ENCODE measurements around the gene CALHM1.
"Not testable (repeated sequence)": the region's sequence is repeated elsewhere in the genome, so short reads cannot be mapped to it uniquely, and the experiment has no call there.

Gene CALHM1

DNA sequence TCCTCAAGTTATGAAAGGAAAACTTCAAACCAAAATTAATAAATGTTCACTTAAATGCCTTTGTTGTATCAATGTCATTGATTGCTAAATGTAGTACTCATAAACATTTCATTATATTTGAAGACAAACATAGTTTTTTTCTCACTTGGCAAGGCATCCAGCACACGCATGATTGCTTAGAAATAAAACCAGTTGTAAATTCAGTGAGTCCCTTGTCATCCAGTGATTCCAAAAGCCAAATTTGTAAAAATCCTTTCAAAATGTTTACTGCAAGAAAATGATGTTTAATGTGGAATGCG lies 28.7 kb upstream of the CALHM1 start:
- no peak overlapping the region for H3K27ac ChIP-seq
- no peak overlapping the region for H3K4me3 ChIP-seq

DNA sequence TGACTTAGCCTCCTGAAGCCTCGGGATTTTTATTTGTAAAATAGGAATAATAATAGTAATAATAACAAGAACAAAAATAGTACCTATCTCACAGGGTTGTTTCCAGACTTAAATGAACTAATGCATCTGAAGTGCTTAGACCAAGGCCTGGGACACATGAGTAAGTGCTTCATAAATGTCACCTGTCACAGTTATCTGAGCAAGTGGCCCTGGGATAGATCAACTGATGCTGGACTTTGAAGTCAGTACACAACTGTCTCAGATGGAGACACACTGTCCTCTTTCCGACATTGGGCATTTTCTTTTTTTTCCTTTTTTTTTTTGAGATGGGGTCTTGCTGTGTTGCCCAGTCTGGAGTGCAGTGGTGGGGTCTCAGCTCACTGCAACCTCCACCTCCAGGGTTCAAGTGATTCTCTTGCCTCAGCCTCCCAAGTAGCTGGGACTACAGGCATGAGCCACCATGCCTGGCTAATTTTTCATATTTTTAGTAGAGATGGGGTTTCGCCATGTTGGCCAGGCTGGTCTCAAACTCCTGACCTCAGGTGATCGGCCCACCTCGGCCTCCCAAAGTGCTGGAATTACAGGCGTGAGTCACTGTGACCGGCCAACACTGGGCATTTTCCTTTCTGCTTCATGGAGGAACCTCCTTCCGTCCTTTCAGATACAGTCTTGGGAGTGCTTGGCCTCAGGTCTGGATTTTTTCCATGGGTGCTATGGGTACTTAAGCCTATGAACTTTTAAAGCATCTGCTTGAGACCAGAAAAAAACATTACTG lies 28.1 kb upstream of the CALHM1 start:
- not testable (repeated sequence) for H3K4me3 ChIP-seq, H3K27ac ChIP-seq

DNA sequence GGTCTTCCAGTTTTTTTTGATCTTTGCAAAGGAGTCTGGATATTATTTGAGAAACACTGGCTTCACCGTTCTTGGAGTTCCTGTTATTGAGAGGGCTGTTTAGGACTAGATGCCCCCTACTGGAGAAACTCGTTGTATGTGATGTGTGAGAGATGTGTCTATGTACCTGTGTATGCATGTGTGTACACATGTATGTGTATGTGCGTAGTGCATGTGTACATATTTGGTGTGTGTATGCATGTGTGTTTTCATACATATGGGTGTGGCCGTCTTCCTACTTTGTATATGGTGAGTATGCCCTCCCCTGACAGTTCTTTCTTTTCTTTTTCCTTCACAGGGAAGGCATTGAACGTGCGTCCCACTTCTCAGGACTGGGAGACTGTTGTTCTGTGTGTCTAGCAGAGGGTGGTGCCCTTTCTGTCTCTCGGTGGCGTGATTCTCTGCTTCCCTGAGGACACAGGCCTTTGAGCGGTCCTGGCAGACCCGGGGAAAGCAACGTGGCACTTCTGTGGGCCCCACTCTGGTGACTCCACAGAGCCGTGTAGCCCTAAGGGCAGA lies 23.4 kb upstream of the CALHM1 start:
- Histone ChIP-seq H3K4me3 (no peak overlapping the region), H3K27ac (no peak overlapping the region)

DNA sequence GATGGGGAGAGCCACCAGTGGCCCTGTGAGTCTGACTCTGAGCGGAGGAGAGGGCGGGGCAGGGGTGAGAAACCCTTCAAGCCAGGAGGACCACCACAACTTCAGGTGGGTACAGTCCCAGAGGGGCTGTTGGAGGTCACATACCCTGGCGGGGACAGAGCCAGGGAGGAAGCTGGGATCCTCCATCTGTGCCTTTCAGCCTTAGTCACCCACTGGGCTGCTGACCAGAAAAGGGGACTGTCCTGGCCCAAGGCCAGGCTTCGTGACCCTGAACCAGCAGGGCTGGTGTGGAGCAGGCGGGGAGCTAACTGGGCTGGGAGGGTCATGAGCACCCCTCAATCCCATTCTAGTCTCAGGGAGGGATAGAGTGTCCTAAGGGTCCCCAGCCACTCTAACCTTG lies 21.8 kb upstream of the CALHM1 start:
- H3K4me3 ChIP-seq: no peak overlapping the region
- no peak overlapping the region for H3K27ac ChIP-seq

DNA sequence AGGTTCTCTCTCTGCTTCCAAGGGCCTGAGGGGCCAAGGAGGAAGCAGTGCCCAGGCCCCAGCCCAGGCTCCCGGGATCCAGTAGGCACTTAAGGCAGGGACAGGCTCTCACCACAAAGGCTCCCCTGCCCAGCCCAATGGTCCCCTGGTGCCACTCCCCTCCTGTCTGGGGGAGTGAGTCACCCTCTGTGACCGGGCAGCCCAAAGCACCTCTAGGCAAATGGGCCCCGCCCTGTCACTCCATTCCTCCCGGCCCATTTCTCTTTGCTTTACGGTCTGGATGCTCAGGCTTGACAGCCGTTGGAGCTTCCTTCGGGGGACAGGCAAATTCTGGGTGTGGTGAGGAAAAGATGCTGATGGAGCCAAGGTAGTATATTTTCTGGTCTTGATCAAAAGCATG lies 20.4 kb upstream of the CALHM1 start, which contains the start of gene CALHM3:
CALHM3 (minus strand) TSS at position 106 of the 400 bp plus-strand sequence. CDS start 208 bp downstream, outside the sequence.
- H3K4me3 ChIP-seq: no peak within 1 kb of the TSS

DNA sequence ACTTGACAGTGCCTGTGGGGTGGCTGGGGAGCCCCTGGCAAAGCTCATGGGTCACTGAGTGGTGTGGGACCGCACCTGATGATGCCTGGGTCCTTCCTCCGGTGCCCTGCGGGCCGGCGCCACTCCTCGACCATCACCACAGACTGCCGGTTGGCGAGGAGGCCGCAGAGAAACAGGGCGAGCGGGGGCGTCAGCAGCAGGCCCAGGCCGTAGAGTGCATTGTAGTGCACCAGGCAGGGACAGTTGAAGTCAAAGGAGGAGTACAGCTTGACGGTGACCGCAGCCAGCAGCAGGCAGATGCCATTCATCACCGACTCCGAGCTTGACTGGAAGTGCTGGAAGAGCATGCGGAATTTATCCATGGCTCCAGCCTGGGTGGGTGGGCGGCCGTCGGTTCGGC lies 20.0 kb upstream of the CALHM1 start:
- Histone ChIP-seq H3K27ac (no peak overlapping the region), H3K4me3 (no peak overlapping the region)

More for the DNA sequence above, 20.4 kb upstream of the CALHM1 start, which contains the start of gene CALHM3:
- no peak within 1 kb of the TSS for H3K27ac ChIP-seq

DNA sequence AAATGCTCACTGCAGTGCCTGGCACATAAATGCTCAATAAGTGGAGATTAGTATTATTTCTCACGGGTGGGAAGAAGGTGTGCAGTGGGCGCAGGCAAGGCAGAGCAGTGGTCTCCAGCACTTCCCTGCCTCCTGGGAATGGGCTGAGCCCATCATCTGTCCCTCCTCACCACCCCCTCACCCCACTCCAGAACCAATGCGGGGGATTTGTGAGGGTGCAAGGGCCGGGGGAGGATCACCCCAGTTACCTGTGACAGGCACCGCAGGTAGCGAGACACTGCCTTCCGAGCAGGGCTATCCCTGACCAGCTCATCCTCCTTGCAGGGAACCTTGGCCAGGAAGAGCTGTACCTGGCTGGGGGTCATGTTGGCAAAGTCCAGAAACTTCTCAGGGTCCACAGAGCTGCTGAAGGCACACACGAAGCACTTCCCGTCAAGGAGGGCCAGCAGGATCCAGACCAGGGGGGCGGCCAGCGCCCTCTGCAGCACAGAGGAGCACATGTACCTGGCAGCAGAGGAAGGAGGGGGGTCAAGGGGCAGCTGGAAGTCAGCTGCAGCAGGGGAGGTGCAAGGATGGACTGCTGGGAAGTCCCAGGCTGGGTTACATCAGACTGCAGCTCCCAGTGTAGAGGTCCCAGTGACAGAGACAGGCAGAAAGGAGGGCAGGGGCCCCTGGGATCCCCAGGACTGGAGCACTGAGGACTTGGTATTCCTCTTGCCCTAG lies 17.5 kb upstream of the CALHM1 start:
- H3K4me3 ChIP-seq: no peak overlapping the region
- no peak overlapping the region for H3K27ac ChIP-seq

DNA sequence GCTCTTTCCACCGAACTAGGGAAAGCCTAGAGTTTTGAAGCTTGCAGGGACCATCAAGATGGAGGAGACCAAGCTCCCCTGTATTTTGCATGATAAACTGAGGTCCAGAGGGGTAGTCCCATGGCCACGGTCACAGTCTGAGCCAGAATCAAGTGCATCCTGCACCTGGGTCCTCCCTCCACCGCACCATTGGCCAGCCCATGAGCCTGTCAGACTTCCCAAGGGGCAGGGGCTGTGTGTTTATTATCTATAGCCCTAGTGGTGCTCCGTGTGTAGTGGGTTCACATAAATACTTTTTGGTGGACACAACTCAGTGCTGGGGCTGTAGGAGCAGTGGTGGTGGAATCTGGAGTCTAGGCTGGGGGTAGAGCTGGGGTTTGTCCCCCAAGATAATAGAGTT lies 16.7 kb upstream of the CALHM1 start:
- no peak overlapping the region for H3K4me3 ChIP-seq
- no peak overlapping the region for H3K27ac ChIP-seq

DNA sequence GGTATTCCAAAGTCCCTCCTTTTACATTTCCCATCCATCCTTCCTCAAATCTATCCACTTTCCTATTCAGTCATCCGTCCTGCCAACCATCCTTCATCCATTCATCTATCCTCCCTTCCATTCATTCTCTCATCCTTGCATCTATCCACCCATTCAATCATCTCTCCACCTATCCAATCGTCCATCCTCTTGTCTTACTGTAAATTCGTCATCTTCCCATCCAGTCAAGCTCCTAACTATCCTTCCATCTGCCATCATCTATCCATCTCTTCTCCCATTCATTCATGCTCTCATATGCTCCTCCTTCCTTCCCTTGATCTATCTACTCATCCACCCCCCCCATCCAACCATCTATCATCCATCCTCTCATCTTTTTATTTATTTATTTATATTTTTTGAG lies 15.4 kb upstream of the CALHM1 start:
- no peak overlapping the region for H3K4me3 ChIP-seq
- H3K27ac ChIP-seq: no peak overlapping the region

DNA sequence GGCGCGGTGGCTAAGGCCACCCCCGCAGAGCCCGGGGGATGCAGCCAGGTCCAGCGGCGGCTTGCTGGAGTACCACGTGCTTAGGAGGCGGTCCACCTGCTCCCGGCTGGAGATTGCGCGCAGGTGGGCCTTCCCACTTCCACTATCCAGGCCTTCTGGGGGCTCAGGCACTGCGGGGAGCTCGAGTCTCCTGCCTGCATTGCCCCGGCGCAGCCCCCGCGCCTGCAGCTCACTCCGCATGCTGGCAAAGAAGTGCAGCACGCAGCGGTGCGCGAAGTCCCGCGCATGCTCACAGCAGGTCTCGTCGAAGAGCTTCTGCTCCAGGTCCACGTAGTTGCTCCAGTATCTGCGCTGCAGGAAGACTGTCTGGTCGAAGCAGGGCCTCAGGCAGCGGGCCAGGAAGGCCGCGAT lies 14.6 kb upstream of the CALHM1 start:
- H3K27ac ChIP-seq: peak overlapping the region in 3 of 21 experiments; percentile 81 to 97 (median 88)
- no peak overlapping the region for H3K4me3 ChIP-seq

DNA sequence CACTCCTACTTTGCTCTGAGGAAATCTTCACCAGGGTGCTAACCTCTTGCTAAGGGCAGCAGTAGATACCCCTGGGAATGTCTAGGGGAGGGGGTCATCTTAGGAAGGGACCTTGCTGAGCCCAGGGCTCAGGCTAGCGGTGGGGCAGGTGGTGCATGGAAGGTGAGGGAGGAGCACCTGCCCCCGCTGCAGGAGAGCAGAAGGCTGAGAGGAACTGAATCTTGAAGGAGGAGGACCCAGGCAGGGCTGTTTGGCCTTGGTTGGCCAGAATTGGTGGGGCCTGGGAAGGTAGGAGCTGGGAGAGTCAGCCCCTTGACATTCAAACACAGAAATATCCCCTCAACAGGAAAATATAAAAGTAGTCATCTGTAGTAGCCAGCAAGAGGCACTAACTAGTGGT lies 13.3 kb upstream of the CALHM1 start:
- peak overlapping the region in 17 of 21 experiments; percentile 37 to 97 (median 64) for H3K27ac ChIP-seq

DNA sequence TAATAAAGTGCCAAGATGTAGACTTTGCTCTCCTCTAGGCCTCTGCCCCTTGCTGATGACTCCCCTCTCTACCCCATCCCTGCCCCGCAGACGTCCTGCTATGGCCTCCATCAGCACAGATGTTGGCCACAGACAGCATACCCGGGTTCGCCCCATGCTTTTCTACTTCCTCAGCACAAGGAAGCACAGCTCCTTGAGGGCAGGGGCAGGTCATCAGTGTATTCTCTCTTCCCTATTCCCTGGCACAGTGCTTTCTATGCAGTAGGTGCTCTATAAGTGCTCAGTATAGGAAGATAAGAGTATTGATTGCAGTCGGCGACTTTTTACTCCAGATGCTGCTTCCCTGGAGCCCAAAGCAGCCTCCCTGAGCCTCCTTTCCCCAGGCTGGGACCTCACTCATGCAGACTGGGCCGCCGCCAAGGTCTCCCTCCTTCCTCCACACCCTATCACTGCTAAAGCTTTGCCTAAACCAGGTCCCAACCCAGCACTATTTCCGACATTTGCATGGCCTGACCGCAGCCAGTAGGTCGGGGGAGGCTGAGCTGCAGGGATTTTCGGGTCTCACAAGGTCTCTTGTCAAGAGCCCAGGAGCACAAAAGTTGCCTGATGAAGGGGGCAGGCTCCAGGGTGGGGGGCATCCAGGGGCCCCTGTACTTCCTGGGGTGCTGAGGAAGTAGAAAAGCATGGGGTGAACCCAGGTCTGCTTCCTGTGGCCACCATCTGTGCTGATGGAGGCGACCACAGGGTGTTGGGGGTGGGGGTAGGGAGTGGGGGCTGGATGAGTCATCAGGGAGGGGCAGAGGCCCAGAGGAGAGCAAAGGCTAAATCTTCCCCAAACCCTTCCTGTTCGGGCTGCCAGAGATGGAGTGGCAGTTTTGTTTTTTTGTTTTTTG lies 12.3 kb upstream of the CALHM1 start:
- H3K27ac ChIP-seq: peak overlapping the region in 16 of 21 experiments; percentile 37 to 97 (median 67)
- no peak overlapping the region for H3K4me3 ChIP-seq

More for the DNA sequence above, 13.3 kb upstream of the CALHM1 start:
- H3K4me3 ChIP-seq: no peak overlapping the region

DNA sequence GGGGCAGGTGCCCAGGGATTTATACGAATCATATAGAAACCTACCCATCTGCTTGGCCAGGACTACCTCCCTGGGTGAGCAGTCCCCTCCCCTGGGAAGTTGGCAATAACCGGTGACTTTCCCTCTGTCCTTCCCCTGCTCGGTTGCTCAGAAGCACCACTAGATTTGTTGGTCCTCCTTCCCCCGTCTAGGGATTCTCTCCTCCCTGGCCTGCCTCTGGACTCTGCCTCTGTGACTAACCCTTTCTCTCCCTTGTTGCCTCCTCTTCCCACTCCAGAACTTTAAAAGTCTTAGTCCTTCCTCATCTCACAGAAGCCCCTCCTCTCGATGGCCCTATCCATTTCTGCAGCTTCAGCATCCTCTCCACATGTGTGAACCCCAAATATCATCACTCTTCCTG lies 10.5 kb upstream of the CALHM1 start:
- no peak overlapping the region for H3K4me3 ChIP-seq
- peak overlapping the region in 1 of 21 experiments; percentile 97 for H3K27ac ChIP-seq

DNA sequence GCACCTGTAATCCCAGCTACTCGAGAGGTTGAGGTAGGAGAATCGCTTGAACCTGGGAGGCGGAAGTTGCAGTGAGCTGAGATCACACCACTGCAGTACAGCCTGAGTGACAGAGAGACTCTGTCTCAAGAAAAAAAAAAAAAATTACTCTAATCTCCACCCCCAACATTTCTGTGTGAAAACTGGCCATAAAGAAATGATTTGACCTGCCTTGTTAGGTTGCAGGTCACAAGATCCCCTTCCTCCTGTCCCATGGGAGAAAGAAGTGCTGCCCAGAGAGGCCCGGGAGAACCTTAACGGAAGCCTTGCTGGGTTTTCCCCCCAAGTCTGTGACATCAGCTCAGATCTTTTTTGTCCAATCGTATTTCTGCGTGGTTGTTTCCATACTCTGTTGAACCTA lies 8.7 kb upstream of the CALHM1 start:
- Histone ChIP-seq H3K4me3 (no peak overlapping the region), H3K27ac (peak overlapping the region in 2 of 21 experiments; percentile 6 to 58)

DNA sequence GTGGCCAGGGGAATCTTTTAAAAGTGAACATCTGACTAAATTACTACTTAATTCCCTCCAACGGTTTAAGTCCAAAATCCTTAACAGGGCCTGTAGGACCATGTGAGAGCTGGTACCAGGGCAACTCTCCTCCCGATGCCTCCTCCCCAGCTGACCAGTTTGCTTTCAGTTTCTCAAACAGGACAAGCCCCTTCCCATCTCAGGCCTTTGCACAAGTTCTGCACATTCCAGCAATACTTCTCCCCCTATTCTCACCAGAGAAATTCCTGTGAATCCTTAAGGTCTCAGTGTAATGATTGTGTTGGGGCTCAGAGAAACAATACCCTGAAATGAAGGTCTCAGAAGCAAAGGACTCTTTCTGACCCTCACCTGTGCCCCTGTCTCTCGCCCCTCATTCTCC lies 8.0 kb upstream of the CALHM1 start:
- Histone ChIP-seq H3K27ac (peak overlapping the region in 2 of 21 experiments; percentile 10 to 58), H3K4me3 (no peak overlapping the region)

DNA sequence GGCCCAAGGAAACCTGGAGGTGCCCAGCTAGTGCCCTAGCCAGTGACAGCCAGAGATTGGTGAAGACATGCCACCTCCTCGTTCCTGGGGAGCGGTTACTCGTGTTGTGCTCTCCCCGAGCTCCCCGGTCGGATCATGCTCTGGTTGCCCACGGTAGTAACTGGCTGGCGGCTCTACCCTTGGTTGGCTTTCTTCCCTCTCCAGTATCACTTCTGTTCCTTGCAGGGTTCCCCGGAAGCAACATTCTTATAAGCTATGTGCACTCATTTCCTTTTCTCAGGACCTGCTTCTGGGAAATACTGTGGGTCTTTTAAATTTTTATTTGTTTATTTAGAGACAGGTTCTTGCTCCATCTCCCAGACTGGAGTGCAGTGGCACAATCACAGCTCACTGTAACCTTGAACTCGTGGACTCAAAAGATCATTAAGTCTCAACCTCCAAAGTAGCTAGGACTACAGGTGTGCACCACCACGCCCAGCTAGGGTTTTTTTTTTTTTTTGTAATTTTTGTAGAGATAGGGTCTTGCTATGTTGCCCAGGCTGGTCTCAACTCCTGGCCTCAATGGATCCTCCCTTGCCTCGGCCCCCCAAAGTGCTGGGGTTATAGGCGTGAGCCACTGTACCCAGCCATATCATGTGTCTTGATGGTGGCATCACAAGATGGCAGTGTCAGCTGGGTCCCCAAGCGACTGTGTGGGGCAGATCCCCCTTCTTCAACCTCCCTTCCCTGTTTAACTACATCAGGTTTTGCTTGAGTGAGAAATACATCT lies 6.9 kb upstream of the CALHM1 start:
- no peak overlapping the region for H3K4me3 ChIP-seq

DNA sequence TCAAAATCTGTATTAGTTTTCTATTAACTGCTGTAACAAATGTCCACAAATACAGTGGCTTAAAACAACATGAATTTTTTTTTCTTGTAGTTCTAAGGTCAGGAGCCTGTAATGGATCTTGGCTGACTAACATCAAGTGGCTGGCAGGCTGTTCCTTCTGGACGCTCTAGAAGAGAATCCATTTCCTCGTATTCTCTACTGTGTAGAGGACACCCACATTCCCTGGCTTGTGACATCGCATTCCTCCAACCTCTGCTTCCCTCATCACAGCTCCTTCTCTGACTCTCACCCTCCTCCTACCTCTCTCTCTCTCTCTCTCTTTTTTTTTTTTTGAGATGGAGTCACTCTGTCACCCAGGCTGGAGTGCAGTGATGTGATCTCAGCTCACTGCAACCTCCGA lies 4.8 kb upstream of the CALHM1 start:
- no peak overlapping the region for H3K4me3 ChIP-seq
- H3K27ac ChIP-seq: no peak overlapping the region

More for the DNA sequence above, 6.9 kb upstream of the CALHM1 start:
- peak overlapping the region in 2 of 21 experiments; percentile 29 to 44 for H3K27ac ChIP-seq

DNA sequence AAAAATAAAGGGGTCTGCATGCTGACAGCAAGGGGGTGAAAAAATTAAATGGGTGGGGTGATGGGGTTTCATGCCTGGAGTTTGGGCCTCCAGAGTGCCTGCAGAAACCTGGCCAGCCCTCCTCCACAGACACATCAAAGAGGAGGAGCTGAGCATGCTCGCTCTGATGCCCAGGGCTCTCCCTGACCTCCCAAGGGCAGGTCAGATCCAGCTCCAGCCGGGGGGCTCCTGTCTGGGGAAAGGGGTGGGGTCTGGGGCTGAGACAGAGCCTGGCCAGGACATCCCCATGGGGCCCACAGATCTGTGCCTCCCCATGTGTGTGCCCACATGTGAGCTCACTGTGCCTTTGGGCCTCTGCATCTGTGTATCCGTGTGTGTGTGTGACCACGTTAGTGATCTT lies 915 bp upstream of the CALHM1 start:
- no peak overlapping the region for H3K4me3 ChIP-seq
- H3K27ac ChIP-seq: no peak overlapping the region

DNA sequence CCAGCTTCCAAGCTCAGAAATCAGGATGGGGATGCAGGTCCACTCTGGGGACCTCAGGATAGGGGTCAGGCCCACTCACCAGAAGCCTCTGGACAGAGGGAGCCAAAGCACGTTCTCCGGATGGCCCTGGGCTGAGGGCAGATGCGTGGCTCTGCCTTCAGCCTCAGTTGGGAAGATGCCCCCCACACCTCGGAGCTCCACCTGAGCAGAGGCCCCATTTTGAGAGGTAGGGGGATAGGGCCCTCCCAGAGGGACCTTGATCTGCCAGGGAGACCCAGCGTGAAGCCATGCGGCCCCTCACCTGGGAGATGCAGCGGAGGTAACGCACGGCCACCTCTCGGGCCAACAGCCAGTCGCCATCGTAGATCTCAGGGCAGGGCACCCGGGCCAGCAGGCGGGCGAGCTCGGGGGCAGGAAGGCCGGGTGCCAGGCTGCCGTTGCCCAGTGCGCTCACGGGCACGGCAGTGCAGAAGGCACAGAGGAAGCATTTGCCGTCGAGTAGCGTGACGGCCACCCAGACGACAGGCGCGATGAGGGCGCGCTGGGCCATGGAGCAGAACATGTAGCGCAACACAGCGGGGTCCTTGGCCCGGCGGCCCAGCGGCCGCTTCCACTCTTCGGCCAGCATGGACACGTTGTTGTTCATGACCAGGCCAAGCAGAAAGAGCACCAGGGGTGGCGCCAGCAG lies 660 bp downstream of the CALHM1 start:
- no peak overlapping the region for H3K27ac ChIP-seq
- no peak overlapping the region for H3K4me3 ChIP-seq

Measured in skin epidermis (tissue), 12 donors.